Measurements from ENCODE around the gene PTPA.

Gene PTPA

GRCh38 chr9:129166623-129167557 lies 55.7 kb downstream of the PTPA start:
- H3K4me3 ChIP-seq (ENCODE audit: low read depth in 1 of 2, low read length in 2 of 2) = peak overlapping the region in 1 of 2 donors; percentile 61
- H3K9me3 ChIP-seq (ENCODE audit: low read length) = no peaks in the 10 kb centered on the region
- H3K4me1 ChIP-seq (ENCODE audit: insufficient read depth, low read length) = peaks cover 34% of the 10 kb centered on the region
- peak overlapping the region; percentile 33 for H3K9ac ChIP-seq (ENCODE audit: low read length)
- peak overlapping the region; percentile 86 for H3K27ac ChIP-seq (ENCODE audit: low read depth, low read length)
- no peaks in the 10 kb centered on the region for H3K36me3 ChIP-seq (ENCODE audit: insufficient read depth, low read length)
- no peaks in the 10 kb centered on the region for H3K27me3 ChIP-seq (ENCODE audit: control insufficient read depth in 1 of 2, insufficient read depth in 2 of 2, low read length in 2 of 2)

DNA sequence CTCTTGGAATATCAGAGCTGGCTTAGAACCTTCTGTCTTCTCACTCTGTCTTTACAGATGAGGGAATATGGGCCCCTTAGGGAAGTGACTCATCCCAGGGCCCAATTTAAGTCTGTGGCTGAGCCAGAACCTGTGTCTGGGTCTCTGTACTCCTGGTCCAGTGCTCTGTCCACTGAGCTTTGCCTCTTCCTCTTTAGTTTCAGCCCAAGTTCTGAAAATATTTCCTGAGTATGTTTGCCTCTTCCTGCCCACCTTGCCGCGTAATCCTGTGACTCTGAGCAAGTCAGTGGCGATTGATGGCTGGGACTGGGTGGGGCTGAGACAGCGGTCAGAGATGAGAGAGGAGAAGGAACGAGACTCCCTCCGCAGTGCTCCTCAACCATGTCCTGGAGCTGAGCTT lies 59.0 kb downstream of the PTPA start:
- Histone ChIP-seq H3K27ac (ENCODE audit: low read depth, low read length) (no peak overlapping the region), H3K4me1 (ENCODE audit: insufficient read depth, low read length) (peaks cover 33% of the 10 kb centered on the region), H3K36me3 (ENCODE audit: insufficient read depth, low read length) (no peaks in the 10 kb centered on the region), H3K27me3 (ENCODE audit: control insufficient read depth in 1 of 2, insufficient read depth in 2 of 2, low read length in 2 of 2) (no peaks in the 10 kb centered on the region), H3K4me3 (ENCODE audit: low read depth in 1 of 2, low read length in 2 of 2) (no peak overlapping the region), H3K9ac (ENCODE audit: low read length) (no peak overlapping the region), H3K9me3 (ENCODE audit: low read length) (no peaks in the 10 kb centered on the region)

GRCh38 chr9:129171993-129172751 lies 61.0 kb downstream of the PTPA start:
- Histone ChIP-seq H3K4me3 (ENCODE audit: low read depth in 1 of 2, low read length in 2 of 2) (no peak overlapping the region), H3K27ac (ENCODE audit: low read depth, low read length) (no peak overlapping the region), H3K27me3 (ENCODE audit: control insufficient read depth in 1 of 2, insufficient read depth in 2 of 2, low read length in 2 of 2) (no peaks in the 10 kb centered on the region), H3K9ac (ENCODE audit: low read length) (no peak overlapping the region), H3K36me3 (ENCODE audit: insufficient read depth, low read length) (no peaks in the 10 kb centered on the region), H3K9me3 (ENCODE audit: low read length) (no peaks in the 10 kb centered on the region), H3K4me1 (ENCODE audit: insufficient read depth, low read length) (peaks cover 30% of the 10 kb centered on the region)

DNA sequence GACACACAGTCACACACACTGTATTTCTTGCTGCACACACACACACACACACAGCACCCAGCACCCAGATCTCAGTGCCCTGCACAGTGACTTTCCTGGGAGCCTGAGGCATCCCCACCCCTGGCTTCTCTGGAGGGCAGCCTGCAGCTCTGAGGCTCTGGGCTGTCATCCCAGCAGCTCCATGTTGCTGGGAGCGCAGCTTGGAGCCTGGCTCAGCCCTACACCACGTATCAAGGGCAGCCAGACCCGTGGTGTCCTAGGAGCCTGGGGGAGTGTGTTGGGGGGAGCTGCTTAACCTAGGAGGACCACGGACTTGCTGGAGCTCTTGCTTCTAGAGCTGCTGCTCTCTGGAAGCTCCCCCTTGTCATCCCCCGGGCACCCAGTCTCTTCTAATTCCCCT lies 61.6 kb downstream of the PTPA start:
- Histone ChIP-seq H3K9ac (ENCODE audit: low read length) (no peak overlapping the region), H3K4me3 (ENCODE audit: low read depth in 1 of 2, low read length in 2 of 2) (no peak overlapping the region), H3K27ac (ENCODE audit: low read depth, low read length) (peak overlapping the region; percentile 99), H3K36me3 (ENCODE audit: insufficient read depth, low read length) (no peaks in the 10 kb centered on the region), H3K27me3 (ENCODE audit: control insufficient read depth in 1 of 2, insufficient read depth in 2 of 2, low read length in 2 of 2) (no peaks in the 10 kb centered on the region), H3K4me1 (ENCODE audit: insufficient read depth, low read length) (peaks cover 24% of the 10 kb centered on the region), H3K9me3 (ENCODE audit: low read length) (no peaks in the 10 kb centered on the region)

GRCh38 chr9:129173296-129174101 lies 62.3 kb downstream of the PTPA start:
- no peaks in the 10 kb centered on the region for H3K9me3 ChIP-seq (ENCODE audit: low read length)
- no peaks in the 10 kb centered on the region for H3K27me3 ChIP-seq (ENCODE audit: control insufficient read depth in 1 of 2, insufficient read depth in 2 of 2, low read length in 2 of 2)
- peak overlapping the region; percentile 28 to 79 for H3K4me3 ChIP-seq (ENCODE audit: low read depth in 1 of 2, low read length in 2 of 2)
- peak overlapping the region; percentile 82 for H3K9ac ChIP-seq (ENCODE audit: low read length)
- peaks cover 18% of the 10 kb centered on the region for H3K4me1 ChIP-seq (ENCODE audit: insufficient read depth, low read length)
- H3K27ac ChIP-seq (ENCODE audit: low read depth, low read length) = peak overlapping the region; percentile 99
- no peaks in the 10 kb centered on the region for H3K36me3 ChIP-seq (ENCODE audit: insufficient read depth, low read length)

DNA sequence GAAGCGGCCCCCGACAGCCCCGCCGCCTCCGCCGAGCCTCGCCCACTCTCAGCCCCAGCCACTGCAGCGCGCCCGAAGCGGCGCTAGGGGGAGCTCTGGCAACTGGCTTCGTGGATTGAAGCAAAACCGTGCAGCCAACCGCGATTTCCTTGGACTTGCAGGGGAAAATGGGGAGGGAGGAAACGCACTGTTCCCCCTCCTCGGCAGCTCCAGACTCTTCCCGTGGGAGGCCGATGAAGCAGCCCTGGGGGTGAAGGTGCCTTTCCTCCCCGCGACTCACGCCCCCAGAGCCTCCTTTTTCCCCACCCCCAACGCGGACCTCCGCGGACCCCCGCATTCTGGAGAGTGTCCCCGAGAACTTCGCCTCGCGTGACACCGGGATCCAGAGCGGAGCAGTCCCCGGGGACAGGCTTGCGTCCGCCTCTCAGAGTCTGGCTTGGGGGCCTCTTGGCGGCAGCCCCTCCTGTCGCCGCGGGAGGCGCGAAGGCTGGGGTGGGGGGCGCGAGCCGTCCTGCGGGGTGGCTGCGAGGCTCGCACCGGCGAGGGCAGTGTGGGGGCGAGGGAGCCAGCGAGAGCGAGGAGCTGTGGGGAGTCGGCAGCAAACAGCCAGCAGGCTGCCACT lies 63.0 kb downstream of the PTPA start:
- peaks cover 18% of the 10 kb centered on the region for H3K4me1 ChIP-seq (ENCODE audit: insufficient read depth, low read length)

DNA sequence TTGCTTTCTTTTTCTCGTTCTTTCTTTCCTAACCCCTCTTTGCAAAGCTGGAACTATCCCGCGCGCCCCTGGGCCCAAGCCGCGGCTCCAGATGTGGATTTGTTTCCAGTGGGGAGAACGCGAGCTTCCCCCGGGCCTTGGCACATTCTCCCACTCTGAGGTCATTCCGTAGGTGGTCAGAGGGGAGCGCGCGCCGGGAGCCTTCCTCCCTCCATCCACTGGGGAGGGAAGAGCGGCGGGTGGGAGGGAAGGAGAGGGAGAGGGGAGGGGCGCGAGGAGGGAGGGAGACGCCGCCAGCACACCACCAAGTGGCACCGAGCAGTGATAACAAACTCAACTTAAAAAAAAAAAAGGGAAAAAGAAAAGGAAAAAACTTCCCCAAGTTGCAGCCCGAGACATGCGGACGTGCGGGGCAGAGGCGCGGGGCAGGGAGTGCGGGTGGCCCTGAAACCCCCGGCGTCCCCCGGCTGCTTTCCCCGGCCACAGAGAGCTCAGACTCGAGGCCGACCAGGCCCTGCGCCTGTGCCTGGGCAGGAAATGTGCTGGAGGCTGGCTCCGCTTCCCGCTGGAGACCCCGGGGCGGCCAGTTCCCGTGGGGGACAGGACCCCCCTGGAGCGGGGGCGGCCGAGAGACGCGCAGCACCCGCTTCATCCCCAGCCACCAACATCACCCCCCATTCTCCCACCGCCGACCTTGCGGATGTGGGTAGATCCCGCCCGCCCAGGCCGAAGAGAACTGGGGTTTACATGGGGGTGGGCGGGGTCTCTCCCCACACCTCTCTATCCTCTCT lies 63.7 kb downstream of the PTPA start:
- peak overlapping the region; percentile 99 for H3K27ac ChIP-seq (ENCODE audit: low read depth, low read length)
- no peaks in the 10 kb centered on the region for H3K9me3 ChIP-seq (ENCODE audit: low read length)
- H3K9ac ChIP-seq (ENCODE audit: low read length) = peak overlapping the region; percentile 82
- peak overlapping the region; percentile 79 to 84 for H3K4me3 ChIP-seq (ENCODE audit: low read depth in 1 of 2, low read length in 2 of 2)
- peaks cover 18% of the 10 kb centered on the region for H3K4me1 ChIP-seq (ENCODE audit: insufficient read depth, low read length)
- H3K27me3 ChIP-seq (ENCODE audit: control insufficient read depth in 1 of 2, insufficient read depth in 2 of 2, low read length in 2 of 2) = no peaks in the 10 kb centered on the region
- H3K36me3 ChIP-seq (ENCODE audit: insufficient read depth, low read length) = no peaks in the 10 kb centered on the region

More for the DNA sequence above, 63.0 kb downstream of the PTPA start:
- Histone ChIP-seq H3K9me3 (ENCODE audit: low read length) (no peaks in the 10 kb centered on the region), H3K27me3 (ENCODE audit: control insufficient read depth in 1 of 2, insufficient read depth in 2 of 2, low read length in 2 of 2) (no peaks in the 10 kb centered on the region), H3K27ac (ENCODE audit: low read depth, low read length) (peak overlapping the region; percentile 99), H3K36me3 (ENCODE audit: insufficient read depth, low read length) (no peaks in the 10 kb centered on the region), H3K9ac (ENCODE audit: low read length) (peak overlapping the region; percentile 82), H3K4me3 (ENCODE audit: low read depth in 1 of 2, low read length in 2 of 2) (peak overlapping the region; percentile 79 to 84)

- Histone ChIP-seq H3K27ac (ENCODE audit: low read depth, low read length) (peak overlapping the region; percentile 99), H3K9me3 (ENCODE audit: low read length) (no peaks in the 10 kb centered on the region), H3K4me3 (ENCODE audit: low read depth in 1 of 2, low read length in 2 of 2) (peak overlapping the region; percentile 79 to 99), H3K27me3 (ENCODE audit: control insufficient read depth in 1 of 2, insufficient read depth in 2 of 2, low read length in 2 of 2) (no peaks in the 10 kb centered on the region), H3K4me1 (ENCODE audit: insufficient read depth, low read length) (peaks cover 18% of the 10 kb centered on the region), H3K9ac (ENCODE audit: low read length) (peak overlapping the region; percentile 82), H3K36me3 (ENCODE audit: insufficient read depth, low read length) (no peaks in the 10 kb centered on the region)
Measured at GRCh38 chr9:129175515-129175824, 64.3 kb downstream of the PTPA start.

DNA sequence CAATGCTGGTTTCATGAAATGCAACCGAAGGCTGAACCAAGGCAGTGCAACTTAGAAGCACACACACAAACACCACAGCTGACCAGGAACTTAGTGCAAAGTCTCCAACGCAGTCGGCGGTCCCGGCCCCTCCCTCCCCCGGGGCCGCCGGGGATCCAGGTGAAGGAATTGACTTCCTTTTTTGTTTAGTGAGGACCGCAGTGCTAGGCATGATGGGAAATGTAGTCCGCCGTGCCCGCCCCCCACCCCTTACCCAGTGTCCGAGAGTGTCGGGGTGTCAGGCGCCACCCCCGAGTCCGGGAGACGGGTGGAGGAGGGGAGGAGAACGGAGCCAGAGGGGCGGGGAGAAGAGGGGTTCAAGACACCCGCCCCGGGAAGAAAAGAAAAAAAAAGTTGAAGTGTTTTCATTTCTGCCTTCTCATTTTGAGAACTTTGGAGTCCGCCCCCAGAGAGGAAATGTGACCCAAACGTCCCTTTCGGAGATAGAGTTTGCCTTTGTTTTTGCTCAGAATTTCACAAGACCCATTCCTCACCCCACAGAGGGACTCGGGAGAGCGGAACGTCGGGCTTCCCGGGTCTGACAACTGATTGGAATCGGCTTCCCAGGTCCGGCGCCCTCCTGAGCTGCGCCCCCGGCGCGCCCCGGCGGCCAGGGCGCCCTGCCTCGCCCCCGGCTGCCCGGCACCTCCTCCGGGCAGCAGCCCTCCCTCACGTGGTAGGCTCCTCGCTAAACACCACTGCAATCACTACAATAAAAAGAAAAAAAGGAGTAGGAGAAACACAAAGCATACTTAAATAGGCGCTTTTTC lies 64.8 kb downstream of the PTPA start:
- Histone ChIP-seq H3K4me1 (ENCODE audit: insufficient read depth, low read length) (peaks cover 18% of the 10 kb centered on the region), H3K27me3 (ENCODE audit: control insufficient read depth in 1 of 2, insufficient read depth in 2 of 2, low read length in 2 of 2) (no peaks in the 10 kb centered on the region), H3K9ac (ENCODE audit: low read length) (peak overlapping the region; percentile 82), H3K9me3 (ENCODE audit: low read length) (no peaks in the 10 kb centered on the region), H3K36me3 (ENCODE audit: insufficient read depth, low read length) (no peaks in the 10 kb centered on the region), H3K27ac (ENCODE audit: low read depth, low read length) (peak overlapping the region; percentile 99), H3K4me3 (ENCODE audit: low read depth in 1 of 2, low read length in 2 of 2) (peak overlapping the region; percentile 79 to 99)
